Cerebellar nuclear complex (tissue), 1 donor: ENCODE measurements around the gene ACOX3.
"Not testable (repeated sequence)": the region's sequence is repeated elsewhere in the genome, so short reads cannot be mapped to it uniquely, and the experiment has no call there.

Experiments
- DNase-seq, 2 experiments: peaks; one replicate each; lab custom pipeline; 2025; lab: John Stamatoyannopoulos, UW

Gene ACOX3

DNA sequence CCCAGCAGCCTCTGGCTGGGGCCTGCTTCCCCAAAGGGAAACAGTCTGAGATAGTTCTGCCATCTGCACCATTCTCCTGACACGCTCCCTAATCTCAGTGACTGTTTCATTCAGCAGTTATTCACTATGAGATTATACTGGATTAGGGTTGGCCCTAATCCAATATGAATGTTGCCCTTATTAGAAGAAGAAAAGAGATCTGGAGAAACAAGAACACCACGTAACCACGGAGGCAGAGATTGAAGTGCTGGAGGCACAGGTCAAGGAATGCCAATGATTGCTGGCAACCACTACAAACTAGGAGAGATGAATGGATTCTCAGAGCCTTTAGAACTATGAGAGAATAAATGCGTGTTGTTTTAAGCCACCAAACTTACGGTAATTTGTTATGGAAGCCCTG lies 7.4 kb downstream of the ACOX3 start:
- no peak for DNase-seq

DNA sequence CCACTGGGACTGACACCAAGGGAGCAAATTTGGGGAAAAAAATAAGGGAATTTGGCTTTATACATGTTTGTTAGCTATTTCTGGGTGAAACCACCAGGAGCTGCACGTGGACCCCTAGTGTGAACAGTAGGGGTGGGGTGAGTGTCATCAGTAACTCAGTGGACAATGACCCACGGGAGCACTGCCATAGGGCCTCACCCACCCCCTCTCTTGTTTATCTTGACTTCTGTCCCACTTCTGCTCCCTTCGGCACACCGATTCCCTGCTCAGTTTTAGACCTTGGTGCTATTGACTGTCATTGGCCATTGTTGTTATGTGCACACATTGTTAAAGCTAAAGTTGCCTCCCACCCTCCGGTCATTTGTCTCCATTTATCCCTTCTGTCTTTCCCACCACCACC lies 9.0 kb downstream of the ACOX3 start:
- no peak for DNase-seq

DNA sequence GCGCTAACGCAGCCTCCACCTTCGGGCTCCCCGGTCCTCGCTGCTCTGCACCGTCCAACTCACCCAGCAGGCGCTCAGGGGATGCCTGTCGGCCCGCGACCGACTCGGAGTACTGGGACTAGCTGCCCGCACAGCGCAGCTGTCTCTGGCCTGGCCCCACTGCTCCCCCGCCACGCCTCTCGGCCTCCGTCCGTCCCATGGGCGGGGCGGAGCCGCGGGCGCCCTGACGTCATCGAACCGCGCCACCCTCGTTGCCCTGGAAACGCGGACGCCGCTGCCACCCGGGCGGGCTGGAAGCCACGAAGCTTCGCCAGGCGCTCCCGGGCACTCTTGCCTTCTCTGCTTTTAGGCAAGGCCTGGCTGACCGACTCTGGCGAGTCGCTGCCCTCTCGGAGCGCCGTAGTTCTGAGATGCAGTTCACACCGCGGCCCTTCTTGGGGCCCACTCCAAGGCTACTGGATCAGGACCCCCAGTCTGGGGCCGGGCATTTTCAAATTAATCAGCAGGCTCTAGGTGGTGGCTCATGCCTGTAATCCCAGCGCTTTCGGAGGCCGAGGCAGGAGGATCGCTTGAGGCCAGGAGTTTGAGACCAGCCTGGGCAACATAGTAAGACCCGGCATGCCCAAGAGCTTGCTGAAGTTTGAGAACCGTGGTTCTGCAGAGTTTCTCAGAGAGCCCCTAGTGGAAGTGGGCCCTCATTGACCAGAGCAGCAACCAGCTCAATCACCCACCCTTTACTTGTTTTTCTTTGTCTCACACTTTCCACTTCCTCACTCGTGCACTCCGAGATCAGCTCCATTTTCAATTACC lies 12.0 kb downstream of the ACOX3 start:
- peak; percentile 15 to 62 for DNase-seq

DNA sequence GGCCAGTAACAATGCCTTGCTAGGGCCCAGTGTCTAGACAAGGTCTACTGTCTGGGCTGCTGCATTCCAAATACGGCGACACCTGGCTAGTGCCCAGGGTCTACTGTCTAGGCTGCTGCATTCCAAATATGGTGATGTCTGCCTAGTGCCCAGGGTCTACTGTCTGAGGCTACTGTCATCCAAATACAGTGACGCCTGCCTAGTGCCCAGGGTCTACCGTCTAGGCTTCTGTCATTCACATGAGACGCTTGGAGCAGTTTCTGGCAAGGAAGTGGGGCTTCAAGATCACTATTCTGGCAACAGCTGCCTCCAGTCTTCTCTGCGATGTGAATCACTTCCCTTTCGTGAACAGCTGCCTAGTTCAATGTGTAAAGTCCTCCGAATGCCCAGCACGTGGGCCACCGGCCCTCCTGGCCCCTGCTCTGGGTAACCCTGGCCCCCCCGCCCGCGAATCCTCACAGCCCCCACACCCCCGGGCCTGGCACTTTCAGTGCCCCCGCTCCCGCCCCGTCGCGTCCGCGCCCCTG lies 12.7 kb downstream of the ACOX3 start:
- peak in 1 of 2 experiments; percentile 8 for DNase-seq

DNA sequence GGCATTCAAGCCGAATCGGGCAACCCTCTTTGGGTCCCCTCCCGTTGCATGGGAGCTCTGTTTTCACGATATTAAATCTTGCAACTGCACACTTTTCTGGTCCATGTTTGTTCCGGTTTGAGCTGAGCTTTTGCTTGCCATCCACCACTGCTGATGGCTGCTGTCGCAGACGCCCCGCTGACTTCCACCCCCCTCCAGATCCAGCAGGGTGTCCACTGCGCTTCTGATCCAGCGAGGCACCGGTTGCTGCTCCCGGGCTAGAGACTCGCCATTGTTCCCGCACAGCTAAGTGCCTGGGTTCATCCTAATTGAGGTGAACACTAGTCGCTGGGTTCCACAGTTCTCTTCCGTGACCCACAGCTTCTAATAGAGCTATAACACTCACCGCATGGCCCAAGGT lies 13.3 kb downstream of the ACOX3 start:
- DNase-seq = no peak

DNA sequence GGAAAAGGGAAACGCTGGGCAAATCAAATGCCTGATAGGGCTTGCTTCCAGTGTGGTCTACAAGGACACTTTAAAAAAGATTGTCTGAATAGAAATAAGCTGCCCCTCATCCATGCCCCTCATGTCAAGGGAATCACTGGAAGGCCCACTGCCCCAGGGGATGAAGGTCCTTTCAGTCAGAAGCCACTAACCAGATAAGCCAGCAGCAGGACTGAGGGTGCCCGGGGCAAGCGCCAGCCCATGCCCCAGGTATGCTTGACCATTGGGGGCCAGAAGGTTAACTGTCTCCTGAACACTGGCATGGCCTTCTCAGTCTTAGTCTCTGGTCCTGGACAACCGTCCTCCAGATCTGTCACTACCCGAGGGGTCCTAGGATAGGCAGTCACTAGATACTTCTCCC lies 17.7 kb downstream of the ACOX3 start:
- no peak for DNase-seq

DNA sequence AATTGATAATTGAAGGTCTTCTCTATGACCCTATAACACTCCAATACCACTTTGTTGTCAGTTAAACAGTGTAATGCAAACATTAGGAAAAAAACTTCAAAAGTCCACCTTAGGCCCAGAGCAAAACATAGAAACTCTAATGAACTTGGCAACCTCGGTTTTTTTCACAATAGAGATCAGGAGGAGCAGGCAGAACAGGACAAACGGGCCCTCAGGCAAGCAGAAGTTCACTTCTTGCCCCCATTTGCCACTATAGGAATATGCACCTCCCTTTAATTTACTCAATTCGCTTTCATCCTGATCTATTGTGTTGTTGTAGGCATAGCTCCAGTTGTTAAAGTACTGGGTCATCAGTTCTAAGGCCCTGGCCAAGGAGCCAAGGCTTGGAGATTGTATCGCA lies 18.2 kb downstream of the ACOX3 start:
- no peak for DNase-seq

DNA sequence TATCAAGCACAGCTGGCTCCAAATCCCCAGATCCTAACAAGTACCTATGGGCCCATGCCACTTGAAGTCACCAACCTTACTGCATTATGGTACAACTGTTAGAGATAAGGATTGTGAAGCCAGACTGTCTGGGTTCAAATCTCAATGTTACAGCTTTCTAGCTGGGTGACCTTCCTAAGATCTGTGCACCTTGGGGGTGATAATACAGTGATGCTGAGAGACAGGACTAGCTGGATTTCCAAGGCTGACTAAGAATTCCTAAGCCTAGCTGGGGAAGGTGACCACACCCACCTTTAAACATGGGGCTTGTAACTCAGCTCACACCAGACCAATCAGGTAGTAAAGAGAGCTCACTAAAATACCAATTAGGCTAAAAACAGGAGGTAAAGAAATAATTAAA lies 20.4 kb downstream of the ACOX3 start:
- not testable (repeated sequence) for DNase-seq

DNA sequence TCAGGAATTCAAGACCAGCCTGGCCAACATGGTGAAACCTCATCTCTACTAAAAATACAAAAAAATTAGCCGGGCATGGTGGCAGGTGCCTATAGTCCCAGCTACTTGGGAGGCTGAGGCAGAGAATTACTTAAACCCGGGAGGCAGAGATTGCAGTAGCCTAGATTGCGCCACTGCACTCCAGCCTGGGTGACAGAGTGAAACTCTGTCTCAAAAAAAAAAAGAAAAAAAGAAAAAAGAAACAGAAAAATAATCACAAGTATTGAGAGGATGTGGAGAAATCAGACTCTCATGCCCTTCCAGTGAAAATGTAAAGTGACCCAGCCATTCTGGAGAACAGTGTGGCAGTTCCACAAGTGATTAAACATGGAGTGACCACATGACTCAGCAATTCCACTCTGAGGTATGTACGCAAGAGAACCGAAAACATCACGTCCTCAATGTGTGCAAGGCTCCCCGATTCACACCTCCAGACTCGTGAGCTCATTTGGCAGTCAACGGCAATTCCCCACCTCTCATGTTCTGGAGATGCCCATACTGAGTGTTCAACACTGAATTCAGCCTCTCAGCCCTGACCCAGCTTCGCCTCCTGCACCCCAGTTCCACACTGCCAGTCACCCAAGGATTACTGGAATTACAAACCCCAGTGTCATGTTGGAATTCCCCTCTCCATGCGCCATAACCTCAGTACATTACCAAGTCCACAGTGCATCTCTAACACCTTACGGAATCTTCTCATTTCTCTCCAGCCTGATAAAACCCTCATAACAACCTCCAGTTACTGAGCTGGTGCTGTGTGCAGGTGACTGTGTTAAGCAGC lies 21.1 kb downstream of the ACOX3 start:
- no peak for DNase-seq

DNA sequence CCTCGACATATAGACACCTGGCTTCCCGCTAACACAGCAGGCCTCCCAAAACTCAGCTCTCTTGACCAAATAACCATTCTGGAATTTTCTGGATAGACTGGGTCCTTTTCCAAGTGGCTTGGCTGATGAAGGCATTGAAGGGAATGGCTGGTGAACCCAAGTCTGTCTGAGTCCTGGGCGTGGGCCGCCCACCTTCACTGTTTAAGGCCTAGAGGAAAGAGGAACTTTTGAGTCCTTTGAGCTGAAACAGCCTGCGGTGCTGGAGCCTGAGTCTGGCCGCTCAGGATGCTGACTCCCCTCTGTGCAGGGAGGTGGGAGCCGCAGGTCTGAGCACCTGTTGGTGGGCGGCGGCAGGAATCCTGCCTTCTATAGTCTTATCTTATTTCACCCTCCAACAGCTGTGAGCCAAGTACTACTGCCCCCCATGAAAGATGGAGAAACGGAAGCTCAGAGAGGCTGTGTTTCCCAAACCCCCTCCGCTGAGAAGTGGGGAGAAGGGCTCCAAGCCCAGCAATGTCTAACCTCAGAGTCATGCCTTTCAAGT lies 23.4 kb downstream of the ACOX3 start:
- no peak for DNase-seq

DNA sequence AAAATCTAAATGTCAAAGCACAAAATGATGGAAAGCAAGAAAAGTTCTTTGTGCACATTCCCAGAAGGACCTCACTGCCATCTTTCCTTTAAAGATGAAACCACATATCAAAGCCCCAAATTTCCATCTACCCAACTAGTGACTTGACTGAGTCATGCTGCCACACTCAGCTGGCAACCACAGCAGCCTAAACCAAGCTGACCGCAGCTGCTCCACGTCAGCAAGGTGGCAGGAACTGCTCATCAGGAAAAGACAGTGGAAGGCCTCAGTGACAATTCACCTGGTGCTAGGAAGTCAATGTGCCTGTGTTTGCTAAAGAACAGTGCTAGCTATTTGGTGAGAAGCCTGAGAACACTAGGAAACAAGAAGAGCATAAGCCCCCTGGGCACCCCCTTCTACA lies 26.1 kb downstream of the ACOX3 start:
- no peak for DNase-seq

DNA sequence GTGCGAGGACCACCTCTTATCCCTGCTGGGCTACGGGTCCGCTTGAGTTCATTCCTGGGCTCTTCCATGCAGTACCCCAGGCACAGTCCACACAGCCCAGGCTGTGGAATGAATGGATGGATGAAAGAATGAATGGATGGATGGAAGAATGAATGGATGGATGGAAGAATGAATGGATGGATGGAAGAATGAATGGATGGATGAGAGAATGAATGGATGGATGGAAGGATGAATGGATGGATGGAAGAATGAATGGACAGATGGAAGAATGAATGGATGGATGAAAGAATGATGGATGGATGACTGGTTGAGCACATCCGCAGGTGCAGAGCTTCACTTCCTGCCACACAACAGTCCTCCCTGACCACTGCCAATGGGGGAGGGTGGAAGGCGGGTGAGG lies 28.2 kb downstream of the ACOX3 start:
- no peak for DNase-seq

DNA sequence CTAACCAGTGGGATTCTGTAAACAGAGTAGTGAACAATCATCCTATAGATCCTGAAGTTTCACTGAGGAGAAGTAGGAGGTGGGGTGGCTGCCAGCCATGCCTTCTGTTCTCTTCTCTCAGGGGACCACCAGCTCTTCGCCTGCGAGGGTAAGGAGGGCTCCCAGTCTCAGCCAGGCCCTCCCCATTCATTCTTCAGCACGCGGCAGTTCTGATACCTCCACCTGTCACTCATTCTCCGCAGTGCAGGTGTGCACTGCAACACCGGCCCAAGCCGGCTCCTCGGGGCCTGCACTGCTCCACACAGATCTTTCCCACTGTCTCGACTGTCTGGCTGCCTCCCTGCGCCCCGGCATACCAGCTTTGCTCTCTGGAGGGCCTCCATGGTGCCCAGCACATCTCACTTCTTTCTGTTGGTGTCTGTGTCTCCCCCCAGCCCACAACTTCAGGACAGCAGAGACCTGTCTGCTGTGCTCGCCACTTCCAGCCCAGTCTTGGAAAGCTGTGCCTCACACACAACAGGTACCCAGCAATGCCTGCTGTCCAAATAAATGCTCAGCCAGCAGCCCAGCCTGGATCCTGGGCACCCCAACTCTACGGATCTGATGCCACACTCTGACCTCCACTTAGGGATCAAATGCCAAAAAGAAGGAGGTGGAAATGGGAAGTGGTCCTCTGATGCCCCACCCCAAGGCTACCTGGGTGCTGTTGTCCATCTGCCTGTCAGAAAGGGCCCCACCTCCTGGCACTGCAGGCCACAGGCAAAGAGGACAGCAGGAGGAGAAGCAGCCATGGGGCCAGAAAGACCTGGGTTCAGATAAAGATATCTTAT lies 29.0 kb downstream of the ACOX3 start:
- no peak for DNase-seq

DNA sequence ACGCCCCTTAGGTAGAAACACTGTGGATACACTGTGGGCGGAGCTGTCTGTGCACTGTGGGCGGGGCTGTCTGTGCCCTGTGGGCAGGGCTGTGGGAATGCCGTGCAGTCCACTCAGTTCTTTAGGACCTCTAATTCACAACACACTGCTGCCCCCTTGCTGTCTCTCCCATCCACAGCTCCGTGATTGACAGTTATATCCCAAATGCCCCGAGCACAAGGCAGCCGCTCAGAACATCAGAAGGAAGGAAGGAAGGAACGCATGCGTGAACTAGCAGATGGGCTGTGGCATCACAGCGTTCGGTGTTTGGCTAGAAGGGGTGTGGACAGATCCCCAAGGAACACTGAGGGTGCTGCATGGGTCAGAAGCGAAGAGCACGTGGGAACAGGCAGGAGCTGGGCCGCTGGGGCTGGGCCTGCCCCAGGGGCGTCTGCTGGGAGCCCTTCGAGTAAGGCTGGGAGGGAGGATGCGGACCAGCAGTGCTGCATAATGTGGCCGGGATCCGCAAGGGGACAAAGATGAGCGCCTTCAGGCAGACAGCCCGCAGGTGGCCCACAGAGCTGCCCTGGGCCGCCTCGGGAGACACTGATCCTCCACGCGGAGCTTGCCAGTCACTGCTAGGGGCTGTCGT lies 29.8 kb downstream of the ACOX3 start:
- no peak for DNase-seq

DNA sequence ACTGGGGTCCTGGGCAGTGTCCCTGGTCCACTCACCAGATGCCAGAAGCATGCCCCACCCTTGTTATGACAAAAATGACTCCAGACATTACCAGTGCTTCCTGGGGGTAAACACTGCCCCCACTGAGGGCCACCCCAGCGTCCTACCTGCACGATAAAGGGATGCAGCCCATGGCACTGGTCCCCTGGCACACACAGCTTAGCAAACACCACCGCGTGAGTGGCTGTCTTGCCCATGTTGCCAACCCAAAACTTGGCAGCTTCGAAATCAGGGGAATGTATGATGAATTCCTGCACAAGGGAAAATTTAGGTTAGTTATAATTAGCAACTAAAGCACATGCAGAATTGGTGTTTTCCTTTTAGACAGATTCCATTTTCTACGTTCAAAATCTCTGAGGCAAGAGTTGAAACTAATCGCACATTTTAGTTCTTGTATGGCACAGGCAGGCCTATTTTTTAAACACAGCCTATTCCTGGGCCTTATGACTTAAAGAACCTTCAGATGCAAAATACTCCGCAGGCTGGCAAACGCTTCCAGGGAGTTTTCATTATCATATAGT lies 30.4 kb downstream of the ACOX3 start:
- no peak for DNase-seq

DNA sequence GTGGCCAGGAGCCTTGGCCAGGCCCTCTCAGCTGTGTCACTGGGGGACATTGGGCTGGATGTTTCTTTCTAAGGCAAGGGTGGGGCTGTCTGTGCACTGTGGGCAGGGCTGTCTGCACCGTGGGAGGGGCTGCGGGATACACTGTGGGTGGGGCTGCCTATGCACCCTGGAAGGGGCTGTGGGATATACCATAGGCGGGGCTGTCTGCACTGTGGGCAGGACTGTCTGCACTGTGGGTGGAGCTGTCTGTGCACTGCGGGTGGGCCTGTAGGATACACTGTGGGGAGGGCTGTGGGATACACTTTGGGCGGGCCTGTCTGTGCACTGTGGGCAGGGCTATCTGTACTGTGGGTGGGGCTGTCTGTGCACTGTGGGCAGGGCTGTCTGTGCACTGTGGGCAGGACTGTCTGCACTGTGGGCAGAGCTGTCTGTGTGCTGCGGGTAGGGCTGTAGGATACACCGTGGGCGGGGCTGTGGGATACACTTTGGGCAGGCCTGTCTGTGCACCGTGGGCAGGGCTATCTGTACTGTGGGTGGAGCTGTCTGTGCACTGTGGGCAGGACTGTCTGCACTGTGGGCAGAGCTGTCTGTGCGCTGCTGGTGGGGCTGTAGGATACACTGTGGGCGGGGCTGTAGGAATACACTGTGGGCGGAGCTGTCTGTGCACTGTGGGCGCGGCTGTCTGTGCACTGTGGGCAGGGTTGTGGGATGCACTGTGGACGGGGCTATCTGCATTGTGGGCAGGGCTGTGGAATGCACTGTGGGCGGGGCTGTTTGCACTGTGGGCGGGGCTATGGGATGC lies 31.1 kb downstream of the ACOX3 start:
- DNase-seq = no peak

DNA sequence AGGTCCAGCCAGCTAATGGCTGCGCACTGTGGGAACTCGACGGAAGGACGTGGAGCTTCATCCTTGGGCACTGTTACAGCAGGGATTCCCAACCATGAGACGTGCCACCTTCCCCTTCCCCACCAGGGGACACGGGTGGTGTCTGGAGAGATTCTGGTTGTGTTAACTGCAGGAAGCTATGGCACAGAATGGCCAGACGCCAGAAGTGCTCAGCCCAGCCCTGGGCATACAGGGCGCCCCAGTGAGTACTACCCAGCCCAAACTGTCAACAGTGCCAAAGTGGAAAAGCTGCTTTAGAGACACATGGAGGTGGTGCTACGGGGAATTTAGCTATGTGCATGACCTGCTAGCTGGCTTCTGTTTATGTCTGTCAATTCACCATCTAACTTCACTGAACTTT lies 32.8 kb downstream of the ACOX3 start:
- DNase-seq = no peak

DNA sequence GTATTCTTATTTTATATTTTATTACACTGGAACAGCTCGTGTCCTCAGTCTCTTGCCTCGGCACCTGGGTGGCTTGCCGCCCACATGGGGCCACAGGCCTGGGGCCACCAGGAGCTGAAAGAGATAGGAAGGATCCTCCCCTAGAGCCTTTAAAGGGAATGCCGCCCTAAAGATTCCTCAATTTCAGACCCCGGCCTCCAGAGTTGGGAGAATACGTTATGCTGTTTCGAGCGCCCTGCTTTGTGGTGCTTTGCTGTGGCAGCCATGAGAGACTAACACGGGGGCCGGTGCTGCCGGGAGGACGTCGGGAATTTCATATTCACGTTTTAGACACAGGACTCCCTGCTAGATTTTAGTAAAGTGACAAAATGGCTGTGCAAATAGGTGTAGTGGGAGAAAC lies 33.2 kb downstream of the ACOX3 start:
- no peak for DNase-seq

DNA sequence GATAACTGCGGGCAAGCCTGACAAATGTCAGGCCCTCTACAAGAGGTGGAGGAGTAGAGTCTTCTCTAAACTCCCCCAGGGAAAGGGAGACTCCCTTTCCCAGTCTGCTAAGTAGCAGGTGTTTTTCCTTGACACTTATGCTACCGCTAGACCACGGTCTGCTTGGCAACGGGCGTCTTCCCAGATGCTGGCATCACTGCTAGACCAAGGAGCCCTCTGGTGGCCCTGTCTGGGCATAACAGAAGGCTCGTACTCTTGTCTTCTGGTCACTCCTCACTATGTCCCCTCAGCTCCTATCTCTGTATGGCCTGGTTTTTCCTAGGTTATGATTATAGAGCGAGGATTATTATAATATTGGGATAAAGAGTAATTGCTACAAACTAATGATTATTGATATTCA lies 33.6 kb downstream of the ACOX3 start:
- not testable (repeated sequence) for DNase-seq

DNA sequence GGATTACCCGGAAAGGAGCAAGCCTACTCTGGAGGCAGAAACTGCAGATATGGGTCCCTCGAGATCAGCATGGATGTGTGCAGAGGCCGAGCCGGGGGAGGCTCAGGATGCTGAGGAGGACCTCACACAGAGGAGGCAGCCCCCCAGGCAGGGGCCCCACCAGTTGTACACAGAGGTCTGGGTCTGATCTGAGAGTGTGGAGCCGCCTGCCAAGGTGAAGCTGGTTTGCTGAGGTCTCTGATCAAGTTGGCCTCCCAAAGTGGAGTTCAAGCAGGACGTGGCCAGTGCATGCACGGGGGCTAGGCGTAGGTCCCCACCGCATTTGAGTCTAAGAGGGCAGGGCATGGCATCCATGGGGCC lies 35.0 kb downstream of the ACOX3 start:
- no peak for DNase-seq
